OCI-LY1 (cell line): ENCODE results near the gene TXNDC9.

Source experiments
- H2AFZ ChIP-seq: fragments of 200-600 bp; sonication (generic), shearing (Covaris generic); 2 replicates; pipeline ENCODE4 v1.6.0; 2014; ENCODE audit warnings: antibody characterized with exemption, mild to moderate bottlenecking, low read length
- H3F3A ChIP-seq: fragments of 200-600 bp; sonication (generic), shearing (Covaris generic); 2 replicates; pipeline ENCODE4 v1.6.0; 2014; ENCODE audit warnings: mild to moderate bottlenecking, antibody characterized with exemption, low read length, moderate library complexity; ENCODE audit not compliant: insufficient read depth
- H3K27ac ChIP-seq: fragments of 200-600 bp; sonication (generic); 2 replicates; pipeline ENCODE4 v1.5.1; 2014; ENCODE audit warnings: low read length, mixed run types, mild to moderate bottlenecking, low read depth; ENCODE audit not compliant: poor library complexity, severe bottlenecking
- H3K27me3 ChIP-seq: fragments of 200-600 bp; sonication (generic); 2 replicates; pipeline ENCODE4 v1.6.0; 2014; ENCODE audit warnings: antibody characterized with exemption, mild to moderate bottlenecking, low read length, moderate library complexity; ENCODE audit not compliant: insufficient read depth
- H3K36me3 ChIP-seq: fragments of 200-600 bp; sonication (generic); 2 replicates; pipeline ENCODE4 v1.6.1; 2014; ENCODE audit warnings: mild to moderate bottlenecking, antibody characterized with exemption, low read length, moderate library complexity, mixed read lengths; ENCODE audit not compliant: insufficient read depth
- H3K4me1 ChIP-seq: fragments of 200-600 bp; sonication (generic); 2 replicates; pipeline ENCODE4 v1.5.1; 2014; ENCODE audit warnings: mild to moderate bottlenecking, low read length, moderate library complexity; ENCODE audit not compliant: insufficient read depth, severe bottlenecking
- H3K4me2 ChIP-seq: fragments of 200-600 bp; sonication (generic), shearing (Covaris generic); 2 replicates; pipeline ENCODE4 v1.6.1; 2014; ENCODE audit warnings: low read length
- H3K4me3 ChIP-seq: fragments of 200-600 bp; sonication (generic); 2 replicates; pipeline ENCODE4 v1.5.1; 2014; ENCODE audit warnings: low read length, low read depth, mild to moderate bottlenecking, mixed read lengths; ENCODE audit not compliant: poor library complexity, severe bottlenecking
- H3K79me2 ChIP-seq: fragments of 200-600 bp; shearing (Covaris generic); 2 replicates; pipeline ENCODE4 v1.6.1; 2016; ENCODE audit warnings: mixed run types, low read length, mixed read lengths; ENCODE audit not compliant: insufficient read depth
- H3K9ac ChIP-seq: fragments of 200-600 bp; sonication (generic), shearing (Covaris generic); 2 replicates; pipeline ENCODE4 v1.6.1; 2014; ENCODE audit warnings: mild to moderate bottlenecking, low read length, mixed read lengths
- H3K9me2 ChIP-seq: fragments of 200-600 bp; sonication (generic), shearing (Covaris generic); 2 replicates; pipeline ENCODE4 v1.6.1; 2014; ENCODE audit warnings: low read depth, mild to moderate bottlenecking, low read length, mixed read lengths
- H3K9me3 ChIP-seq: fragments of 200-600 bp; shearing (Covaris generic); 2 replicates; pipeline ENCODE4 v1.6.1; 2014; ENCODE audit warnings: low read length, mixed read lengths
- H4K20me1 ChIP-seq: fragments of 200-600 bp; sonication (generic), shearing (Covaris generic); 2 replicates; pipeline ENCODE4 v1.6.0; 2016; ENCODE audit warnings: mild to moderate bottlenecking, low read length; ENCODE audit not compliant: insufficient read depth
- EZH2 ChIP-seq: fragments of 200-600 bp; sonication (generic), shearing (Covaris generic); IDR thresholded peaks from 2 replicates; pipeline ENCODE4 v1.8.0; 2017; ENCODE audit warnings: borderline replicate concordance, mixed run types, mild to moderate bottlenecking, antibody characterized with exemption, low read length, moderate library complexity, mixed read lengths
- TF ChIP-seq, protein P1 (sequence below): fragments of 200-600 bp; sonication (generic), shearing (Covaris generic); IDR thresholded peaks from 2 replicates; pipeline ENCODE4 v1.5.1; 2017; ENCODE audit warnings: mild to moderate bottlenecking, antibody characterized with exemption, low read length, moderate library complexity, mixed read lengths

TXNDC9 gene

DNA sequence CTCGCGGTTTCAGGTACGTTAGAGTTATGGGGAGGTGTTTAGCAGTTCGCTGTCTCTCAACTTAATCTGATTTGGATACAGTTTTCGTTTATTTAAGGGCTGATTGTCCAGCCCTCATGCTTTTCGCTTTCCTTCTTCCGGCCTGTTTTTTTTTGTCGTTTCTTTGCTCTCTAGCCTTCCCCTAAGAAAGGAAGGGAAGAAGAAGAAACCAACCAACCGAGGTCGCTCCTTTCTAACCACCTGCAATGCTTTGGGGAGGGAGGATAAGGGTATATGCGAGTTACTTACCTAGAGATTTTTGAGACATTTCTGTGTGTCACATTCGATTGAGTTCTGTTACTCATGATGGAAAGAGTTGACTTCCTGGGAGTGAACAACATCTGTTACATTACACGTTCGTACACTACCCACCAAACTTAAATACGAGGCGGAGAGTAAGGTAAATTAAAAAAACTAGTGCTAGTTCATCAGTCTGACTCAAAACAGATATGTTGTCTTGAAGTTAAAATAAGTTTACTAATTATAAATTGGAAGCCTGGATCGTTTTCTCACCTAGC lies 2.0 kb upstream of the TXNDC9 start:
- peaks cover 45% of the 10 kb centered on the region for H3K4me1 ChIP-seq
- TF ChIP-seq EZH2 = no peak
- TF ChIP-seq, protein P1, sequence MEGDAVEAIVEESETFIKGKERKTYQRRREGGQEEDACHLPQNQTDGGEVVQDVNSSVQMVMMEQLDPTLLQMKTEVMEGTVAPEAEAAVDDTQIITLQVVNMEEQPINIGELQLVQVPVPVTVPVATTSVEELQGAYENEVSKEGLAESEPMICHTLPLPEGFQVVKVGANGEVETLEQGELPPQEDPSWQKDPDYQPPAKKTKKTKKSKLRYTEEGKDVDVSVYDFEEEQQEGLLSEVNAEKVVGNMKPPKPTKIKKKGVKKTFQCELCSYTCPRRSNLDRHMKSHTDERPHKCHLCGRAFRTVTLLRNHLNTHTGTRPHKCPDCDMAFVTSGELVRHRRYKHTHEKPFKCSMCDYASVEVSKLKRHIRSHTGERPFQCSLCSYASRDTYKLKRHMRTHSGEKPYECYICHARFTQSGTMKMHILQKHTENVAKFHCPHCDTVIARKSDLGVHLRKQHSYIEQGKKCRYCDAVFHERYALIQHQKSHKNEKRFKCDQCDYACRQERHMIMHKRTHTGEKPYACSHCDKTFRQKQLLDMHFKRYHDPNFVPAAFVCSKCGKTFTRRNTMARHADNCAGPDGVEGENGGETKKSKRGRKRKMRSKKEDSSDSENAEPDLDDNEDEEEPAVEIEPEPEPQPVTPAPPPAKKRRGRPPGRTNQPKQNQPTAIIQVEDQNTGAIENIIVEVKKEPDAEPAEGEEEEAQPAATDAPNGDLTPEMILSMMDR = no peak
- H3F3A ChIP-seq = peaks cover 5% of the 10 kb centered on the region; the same call in 1 of the 2 replicates
- peak overlapping the region; percentile 72 for H3K9ac ChIP-seq
- no peaks in the 10 kb centered on the region for H3K9me2 ChIP-seq
- H3K4me2 ChIP-seq = peak overlapping the region; percentile 97
- H4K20me1 ChIP-seq = 0 out of 2 replicates have a peak, but pooled peaks cover 4% of the 10 kb centered on the region
- H2AFZ ChIP-seq = no peak overlapping the region
- no peaks in the 10 kb centered on the region for H3K27me3 ChIP-seq
- H3K27ac ChIP-seq = peak overlapping the region; percentile 93
- H3K79me2 ChIP-seq = peaks cover 78% of the 10 kb centered on the region
- H3K4me3 ChIP-seq = peak overlapping the region; percentile 77
- H3K36me3 ChIP-seq = peaks cover 5% of the 10 kb centered on the region
- H3K9me3 ChIP-seq = no peaks in the 10 kb centered on the region

DNA sequence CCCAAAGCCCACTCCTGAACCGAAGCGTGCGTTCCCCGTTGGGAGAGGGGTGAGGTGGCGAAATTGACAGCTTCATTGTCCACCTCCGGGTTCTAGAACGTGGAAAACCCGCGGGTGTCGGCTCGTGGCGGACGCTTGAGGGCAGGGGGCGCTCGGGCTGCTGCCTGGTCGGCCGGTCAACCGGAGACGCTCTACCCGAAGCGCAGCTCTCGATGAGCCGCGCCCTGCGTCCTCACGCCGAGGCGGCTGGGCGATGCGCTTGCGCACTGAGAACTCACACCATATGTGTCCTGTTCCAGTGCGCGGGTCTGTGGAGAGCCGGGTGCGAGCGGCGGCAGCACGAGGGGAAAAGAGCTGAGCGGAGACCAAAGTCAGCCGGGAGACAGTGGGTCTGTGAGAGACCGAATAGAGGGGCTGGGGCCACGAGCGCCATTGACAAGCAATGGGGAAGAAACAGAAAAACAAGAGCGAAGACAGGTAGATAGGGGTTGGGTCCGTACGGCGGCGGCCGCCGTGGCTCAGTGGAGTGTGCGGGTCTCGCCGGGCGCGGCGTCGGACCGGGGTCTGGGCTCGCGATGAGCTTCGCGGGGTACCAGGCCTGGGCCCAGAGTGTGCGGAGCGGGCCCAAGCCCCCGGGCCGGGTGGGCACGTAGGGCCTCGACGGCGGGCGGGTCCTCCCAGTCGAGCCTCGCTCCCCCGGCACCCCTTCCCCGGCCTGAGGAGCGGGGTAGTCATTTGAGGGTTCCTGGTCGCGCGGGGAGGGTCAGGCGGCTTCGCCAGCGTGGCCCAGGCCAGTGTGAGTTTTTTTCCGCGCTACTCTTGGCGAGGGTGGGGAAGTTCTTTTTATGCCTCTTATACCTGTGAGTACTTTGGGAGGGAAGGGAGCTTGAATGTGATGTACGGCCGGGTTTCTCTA lies 1.2 kb upstream of the TXNDC9 start, which contains the start of gene EIF5B:
TSS of gene EIF5B (plus strand) at position 277 of the 916 bp plus-strand sequence. CDS start at position 443, 166 bp downstream.
- peak within 1 kb of the TSS; percentile 77 for H3K4me3 ChIP-seq
- H3K9me3 ChIP-seq = no peaks in the 10 kb centered on the region
- peak within 1 kb of the TSS; percentile 79 for H3K9ac ChIP-seq
- H4K20me1 ChIP-seq = 0 out of 2 replicates have a peak, but pooled peaks cover 4% of the 10 kb centered on the region
- peak within 1 kb of the TSS; percentile 97 for H3K4me2 ChIP-seq
- no peak for TF ChIP-seq EZH2
- TF ChIP-seq, protein P1 = peak; percentile 85
- 0 out of 2 replicates have a peak within 1 kb of the TSS, but pooled peaks have one; percentile 61 for H2AFZ ChIP-seq
- peaks cover 45% of the 10 kb centered on the region for H3K4me1 ChIP-seq
- H3K79me2 ChIP-seq = peaks cover 70% of the 10 kb centered on the region
- H3F3A ChIP-seq = peaks cover 5% of the 10 kb centered on the region; the same call in 1 of the 2 replicates
- H3K27me3 ChIP-seq = no peaks in the 10 kb centered on the region
- no peaks in the 10 kb centered on the region for H3K9me2 ChIP-seq
- H3K36me3 ChIP-seq = peaks cover 10% of the 10 kb centered on the region
- peak within 1 kb of the TSS; percentile 93 for H3K27ac ChIP-seq

DNA sequence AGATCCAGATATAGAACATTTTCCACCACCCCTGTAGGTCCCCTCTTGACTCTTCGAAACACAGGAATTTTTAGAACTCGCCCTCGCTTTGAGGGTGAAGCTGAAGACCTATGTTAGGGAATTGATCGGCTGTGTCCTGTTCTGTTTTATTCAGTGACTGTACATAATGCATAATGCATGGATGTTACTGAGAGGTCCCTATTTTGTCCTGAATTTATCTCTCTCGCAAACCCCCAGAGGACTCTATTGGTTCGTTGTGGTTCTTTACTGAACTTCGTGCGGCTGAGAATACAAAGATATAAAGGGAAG lies 625 bp upstream of the TXNDC9 start:
- peaks cover 45% of the 10 kb centered on the region for H3K4me1 ChIP-seq
- peak overlapping the region; percentile 97 for H3K4me2 ChIP-seq
- peak overlapping the region; percentile 77 for H3K4me3 ChIP-seq
- H3K27ac ChIP-seq = peak overlapping the region; percentile 93
- TF ChIP-seq EZH2 = no peak
- TF ChIP-seq, protein P1 = no peak
- H3K9me2 ChIP-seq = no peaks in the 10 kb centered on the region
- H3K9ac ChIP-seq = peak overlapping the region; percentile 72
- 0 out of 2 replicates have a peak overlapping the region, but pooled peaks have one; percentile 61 for H2AFZ ChIP-seq
- H4K20me1 ChIP-seq = 0 out of 2 replicates have a peak, but pooled peaks cover 4% of the 10 kb centered on the region
- H3F3A ChIP-seq = peaks cover 5% of the 10 kb centered on the region; the same call in 1 of the 2 replicates
- H3K36me3 ChIP-seq = peaks cover 16% of the 10 kb centered on the region
- peaks cover 64% of the 10 kb centered on the region for H3K79me2 ChIP-seq
- H3K9me3 ChIP-seq = no peaks in the 10 kb centered on the region
- no peaks in the 10 kb centered on the region for H3K27me3 ChIP-seq
